ENCODE results near the gene HTR3B. TPM values are rescaled to one million over a fixed set of nuclear protein-coding genes. Genes with fewer than 3 reads are reported as not detected.
A peak's percentile ranks its signal among the peaks of the same experiment; 100 is the strongest.

Gene HTR3B
- total and polyA plus RNA-seq, 10 of the 15 experiments (the other 5 are each of a cell fraction or from before 2014, with no cell fraction given), result not detected

GRCh38 chr11:113875234-113876073, 29.1 kb upstream of the HTR3B start, which contains the start of gene USP28 (continued):
- TF ChIP-seq, protein P1, sequence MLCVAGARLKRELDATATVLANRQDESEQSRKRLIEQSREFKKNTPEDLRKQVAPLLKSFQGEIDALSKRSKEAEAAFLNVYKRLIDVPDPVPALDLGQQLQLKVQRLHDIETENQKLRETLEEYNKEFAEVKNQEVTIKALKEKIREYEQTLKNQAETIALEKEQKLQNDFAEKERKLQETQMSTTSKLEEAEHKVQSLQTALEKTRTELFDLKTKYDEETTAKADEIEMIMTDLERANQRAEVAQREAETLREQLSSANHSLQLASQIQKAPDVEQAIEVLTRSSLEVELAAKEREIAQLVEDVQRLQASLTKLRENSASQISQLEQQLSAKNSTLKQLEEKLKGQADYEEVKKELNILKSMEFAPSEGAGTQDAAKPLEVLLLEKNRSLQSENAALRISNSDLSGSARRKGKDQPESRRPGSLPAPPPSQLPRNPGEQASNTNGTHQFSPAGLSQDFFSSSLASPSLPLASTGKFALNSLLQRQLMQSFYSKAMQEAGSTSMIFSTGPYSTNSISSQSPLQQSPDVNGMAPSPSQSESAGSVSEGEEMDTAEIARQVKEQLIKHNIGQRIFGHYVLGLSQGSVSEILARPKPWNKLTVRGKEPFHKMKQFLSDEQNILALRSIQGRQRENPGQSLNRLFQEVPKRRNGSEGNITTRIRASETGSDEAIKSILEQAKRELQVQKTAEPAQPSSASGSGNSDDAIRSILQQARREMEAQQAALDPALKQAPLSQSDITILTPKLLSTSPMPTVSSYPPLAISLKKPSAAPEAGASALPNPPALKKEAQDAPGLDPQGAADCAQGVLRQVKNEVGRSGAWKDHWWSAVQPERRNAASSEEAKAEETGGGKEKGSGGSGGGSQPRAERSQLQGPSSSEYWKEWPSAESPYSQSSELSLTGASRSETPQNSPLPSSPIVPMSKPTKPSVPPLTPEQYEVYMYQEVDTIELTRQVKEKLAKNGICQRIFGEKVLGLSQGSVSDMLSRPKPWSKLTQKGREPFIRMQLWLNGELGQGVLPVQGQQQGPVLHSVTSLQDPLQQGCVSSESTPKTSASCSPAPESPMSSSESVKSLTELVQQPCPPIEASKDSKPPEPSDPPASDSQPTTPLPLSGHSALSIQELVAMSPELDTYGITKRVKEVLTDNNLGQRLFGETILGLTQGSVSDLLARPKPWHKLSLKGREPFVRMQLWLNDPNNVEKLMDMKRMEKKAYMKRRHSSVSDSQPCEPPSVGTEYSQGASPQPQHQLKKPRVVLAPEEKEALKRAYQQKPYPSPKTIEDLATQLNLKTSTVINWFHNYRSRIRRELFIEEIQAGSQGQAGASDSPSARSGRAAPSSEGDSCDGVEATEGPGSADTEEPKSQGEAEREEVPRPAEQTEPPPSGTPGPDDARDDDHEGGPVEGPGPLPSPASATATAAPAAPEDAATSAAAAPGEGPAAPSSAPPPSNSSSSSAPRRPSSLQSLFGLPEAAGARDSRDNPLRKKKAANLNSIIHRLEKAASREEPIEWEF (IDR thresholded peaks at IDR 0.05; ENCODE audit: insufficient replicate concordance, low read depth, low read length), result no peak
- TF ChIP-seq DPF2 (IDR thresholded peaks at IDR 0.05), result peak; percentile 82
- TF ChIP-seq SMAD5 (IDR thresholded peaks at IDR 0.05; ENCODE audit: low read depth), result peak; percentile 78; the same call in 1 of the 2 replicates
- TF ChIP-seq, protein P2, sequence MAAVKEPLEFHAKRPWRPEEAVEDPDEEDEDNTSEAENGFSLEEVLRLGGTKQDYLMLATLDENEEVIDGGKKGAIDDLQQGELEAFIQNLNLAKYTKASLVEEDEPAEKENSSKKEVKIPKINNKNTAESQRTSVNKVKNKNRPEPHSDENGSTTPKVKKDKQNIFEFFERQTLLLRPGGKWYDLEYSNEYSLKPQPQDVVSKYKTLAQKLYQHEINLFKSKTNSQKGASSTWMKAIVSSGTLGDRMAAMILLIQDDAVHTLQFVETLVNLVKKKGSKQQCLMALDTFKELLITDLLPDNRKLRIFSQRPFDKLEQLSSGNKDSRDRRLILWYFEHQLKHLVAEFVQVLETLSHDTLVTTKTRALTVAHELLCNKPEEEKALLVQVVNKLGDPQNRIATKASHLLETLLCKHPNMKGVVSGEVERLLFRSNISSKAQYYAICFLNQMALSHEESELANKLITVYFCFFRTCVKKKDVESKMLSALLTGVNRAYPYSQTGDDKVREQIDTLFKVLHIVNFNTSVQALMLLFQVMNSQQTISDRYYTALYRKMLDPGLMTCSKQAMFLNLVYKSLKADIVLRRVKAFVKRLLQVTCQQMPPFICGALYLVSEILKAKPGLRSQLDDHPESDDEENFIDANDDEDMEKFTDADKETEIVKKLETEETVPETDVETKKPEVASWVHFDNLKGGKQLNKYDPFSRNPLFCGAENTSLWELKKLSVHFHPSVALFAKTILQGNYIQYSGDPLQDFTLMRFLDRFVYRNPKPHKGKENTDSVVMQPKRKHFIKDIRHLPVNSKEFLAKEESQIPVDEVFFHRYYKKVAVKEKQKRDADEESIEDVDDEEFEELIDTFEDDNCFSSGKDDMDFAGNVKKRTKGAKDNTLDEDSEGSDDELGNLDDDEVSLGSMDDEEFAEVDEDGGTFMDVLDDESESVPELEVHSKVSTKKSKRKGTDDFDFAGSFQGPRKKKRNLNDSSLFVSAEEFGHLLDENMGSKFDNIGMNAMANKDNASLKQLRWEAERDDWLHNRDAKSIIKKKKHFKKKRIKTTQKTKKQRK (IDR thresholded peaks at IDR 0.05; ENCODE audit: low read depth, low read length), result no peak
- TF ChIP-seq MYC (IDR thresholded peaks at IDR 0.05; ENCODE audit: insufficient read depth, insufficient read length, insufficient replicate concordance, low read length, severe bottlenecking), result no peak
- TF ChIP-seq RCOR1 (conservative IDR thresholded peaks at IDR 0.05; ENCODE audit: low read depth, low read length), result no peak
- no peak; the same call in 1 of the 2 replicates for TF ChIP-seq MXI1 (IDR thresholded peaks at IDR 0.05; ENCODE audit: low read depth, low read length)
- TF ChIP-seq ZZZ3 (IDR thresholded peaks at IDR 0.05; ENCODE audit: control insufficient read depth, insufficient read length, low read depth), result no peak
- TF ChIP-seq STAT1 (conservative IDR thresholded peaks at IDR 0.05), result no peak
- TF ChIP-seq, protein P3, sequence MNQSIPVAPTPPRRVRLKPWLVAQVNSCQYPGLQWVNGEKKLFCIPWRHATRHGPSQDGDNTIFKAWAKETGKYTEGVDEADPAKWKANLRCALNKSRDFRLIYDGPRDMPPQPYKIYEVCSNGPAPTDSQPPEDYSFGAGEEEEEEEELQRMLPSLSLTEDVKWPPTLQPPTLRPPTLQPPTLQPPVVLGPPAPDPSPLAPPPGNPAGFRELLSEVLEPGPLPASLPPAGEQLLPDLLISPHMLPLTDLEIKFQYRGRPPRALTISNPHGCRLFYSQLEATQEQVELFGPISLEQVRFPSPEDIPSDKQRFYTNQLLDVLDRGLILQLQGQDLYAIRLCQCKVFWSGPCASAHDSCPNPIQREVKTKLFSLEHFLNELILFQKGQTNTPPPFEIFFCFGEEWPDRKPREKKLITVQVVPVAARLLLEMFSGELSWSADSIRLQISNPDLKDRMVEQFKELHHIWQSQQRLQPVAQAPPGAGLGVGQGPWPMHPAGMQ (IDR thresholded peaks at IDR 0.05; ENCODE audit: borderline replicate concordance), result no peak
- TF ChIP-seq TCF3 (IDR thresholded peaks at IDR 0.05; ENCODE audit: borderline replicate concordance, insufficient read depth, low read depth, low read length), result peak; percentile 77
- TF ChIP-seq TCF12 (IDR thresholded peaks at IDR 0.05; ENCODE audit: low read depth, low read length), result peak; percentile 30; the same call in 1 of the 2 replicates
- no peak for TF ChIP-seq HDAC2 (IDR thresholded peaks at IDR 0.05)
- 0 out of 2 replicates have a peak, but pooled peaks have one; percentile 16 for TF ChIP-seq HCFC1 (IDR thresholded peaks at IDR 0.05; ENCODE audit: low read length)
- no peak for TF ChIP-seq CHD4 (IDR thresholded peaks at IDR 0.05)
- TF ChIP-seq IRF3 (IDR thresholded peaks at IDR 0.05), result peak; percentile 34; the same call in 1 of the 2 replicates
- no peak for TF ChIP-seq CHD2 (IDR thresholded peaks at IDR 0.05; ENCODE audit: borderline replicate concordance, low read depth, low read length)
- peak; percentile 85 for TF ChIP-seq EGR1 (IDR thresholded peaks at IDR 0.05; ENCODE audit: borderline replicate concordance in 1 of 2, low read depth in 2 of 2, low read length in 2 of 2)

All from GM12878 (cell line).